GM23338 (cell line): ENCODE results near the gene TRIM25.

Source experiments
- CREB1 ChIP-seq: fragments of 250-450 bp; sonication (Bioruptor Pico); IDR thresholded peaks from 2 replicates; pipeline ENCODE4 v1.5.0; 2020; ENCODE audit warnings: low read depth, mild to moderate bottlenecking, moderate library complexity
- EZH2 ChIP-seq: fragments of 200-600 bp; sonication (generic); IDR thresholded peaks from one replicate; pipeline ENCODE4 v1.8.0; 2017; ENCODE audit warnings: antibody characterized with exemption, mild to moderate bottlenecking, low read depth; ENCODE audit not compliant: unreplicated experiment
- EZH2phosphoT487 ChIP-seq: fragments of 200-600 bp; sonication (generic); IDR thresholded peaks from one replicate; pipeline ENCODE4 v1.8.1; 2018; ENCODE audit warnings: antibody characterized with exemption; ENCODE audit not compliant: unreplicated experiment
- JUNB ChIP-seq: IDR thresholded peaks from one replicate; pipeline ENCODE4 v1.6.1; 2016; ENCODE audit warnings: antibody characterized with exemption; ENCODE audit not compliant: unreplicated experiment
- NANOG ChIP-seq: IDR thresholded peaks from 2 replicates; pipeline ENCODE4 v1.6.1; 2016; ENCODE audit warnings: antibody characterized with exemption, borderline replicate concordance
- POLR2AphosphoS5 ChIP-seq: IDR thresholded peaks from 2 replicates; pipeline ENCODE4 v1.6.1; 2016; ENCODE audit warnings: antibody characterized with exemption, low read depth
- ZNF114 ChIP-seq: fragments of 250-450 bp; sonication (Bioruptor Pico); IDR thresholded peaks from 2 replicates; pipeline ENCODE4 v1.5.0; 2020; ENCODE audit warnings: mild to moderate bottlenecking, moderate library complexity
- ZNF331 ChIP-seq: fragments of 250-450 bp; sonication (Bioruptor Pico); IDR thresholded peaks from 2 replicates; pipeline ENCODE4 v1.5.0; 2020; ENCODE audit warnings: low read depth, mild to moderate bottlenecking, moderate library complexity
- TF ChIP-seq, protein P1 (sequence below), 2 experiments: fragments of 200-600 bp in 1 of 2; sonication (generic) in 1 of 2; conservative IDR thresholded peaks; 2 replicates each; pipeline versions ENCODE4 v1.5.1 to v1.6.1; 2016 to 2017; ENCODE audit warnings: antibody characterized with exemption in 2 of 2, low read depth in 2 of 2, mild to moderate bottlenecking in 2 of 2, moderate library complexity in 1 of 2
- TF ChIP-seq, protein P2 (sequence below): IDR thresholded peaks from 2 replicates; pipeline ENCODE4 v1.6.1; 2016; ENCODE audit warnings: antibody characterized with exemption
- TF ChIP-seq, protein P3 (sequence below): IDR thresholded peaks from one replicate; pipeline ENCODE4 v1.6.1; 2018; ENCODE audit warnings: antibody characterized with exemption; ENCODE audit not compliant: unreplicated experiment

DNA sequence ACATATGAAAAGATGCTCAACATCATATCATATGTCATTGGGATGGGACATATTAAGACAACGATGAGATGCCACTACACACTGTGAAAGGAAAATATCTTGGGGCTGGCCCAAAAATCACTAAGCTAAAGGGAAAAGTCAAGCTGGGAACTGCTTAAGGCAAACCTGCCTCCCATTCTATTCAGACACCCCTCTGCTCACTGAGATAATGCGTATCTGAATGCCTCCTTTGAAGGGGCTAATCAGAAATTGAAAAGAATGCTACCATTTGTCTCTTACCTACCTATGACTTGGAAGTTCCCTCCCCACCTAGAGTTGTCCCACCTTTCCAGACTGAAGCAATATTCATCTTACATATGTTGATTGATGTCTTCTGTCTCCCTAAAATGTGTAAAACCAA is 11.2 kb upstream of the TRIM25 start:
- TF ChIP-seq EZH2, result no peak
- TF ChIP-seq EZH2phosphoT487, result no peak
- no peak for TF ChIP-seq POLR2AphosphoS5
- TF ChIP-seq, protein P1, sequence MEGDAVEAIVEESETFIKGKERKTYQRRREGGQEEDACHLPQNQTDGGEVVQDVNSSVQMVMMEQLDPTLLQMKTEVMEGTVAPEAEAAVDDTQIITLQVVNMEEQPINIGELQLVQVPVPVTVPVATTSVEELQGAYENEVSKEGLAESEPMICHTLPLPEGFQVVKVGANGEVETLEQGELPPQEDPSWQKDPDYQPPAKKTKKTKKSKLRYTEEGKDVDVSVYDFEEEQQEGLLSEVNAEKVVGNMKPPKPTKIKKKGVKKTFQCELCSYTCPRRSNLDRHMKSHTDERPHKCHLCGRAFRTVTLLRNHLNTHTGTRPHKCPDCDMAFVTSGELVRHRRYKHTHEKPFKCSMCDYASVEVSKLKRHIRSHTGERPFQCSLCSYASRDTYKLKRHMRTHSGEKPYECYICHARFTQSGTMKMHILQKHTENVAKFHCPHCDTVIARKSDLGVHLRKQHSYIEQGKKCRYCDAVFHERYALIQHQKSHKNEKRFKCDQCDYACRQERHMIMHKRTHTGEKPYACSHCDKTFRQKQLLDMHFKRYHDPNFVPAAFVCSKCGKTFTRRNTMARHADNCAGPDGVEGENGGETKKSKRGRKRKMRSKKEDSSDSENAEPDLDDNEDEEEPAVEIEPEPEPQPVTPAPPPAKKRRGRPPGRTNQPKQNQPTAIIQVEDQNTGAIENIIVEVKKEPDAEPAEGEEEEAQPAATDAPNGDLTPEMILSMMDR (conservative IDR thresholded peaks at IDR 0.05; ENCODE audit: low read depth in 2 of 2), result no peak
- TF ChIP-seq NANOG, result no peak
- TF ChIP-seq CREB1 (CRISPR knock-in tag), result no peak
- no peak for TF ChIP-seq JUNB
- TF ChIP-seq, protein P2, sequence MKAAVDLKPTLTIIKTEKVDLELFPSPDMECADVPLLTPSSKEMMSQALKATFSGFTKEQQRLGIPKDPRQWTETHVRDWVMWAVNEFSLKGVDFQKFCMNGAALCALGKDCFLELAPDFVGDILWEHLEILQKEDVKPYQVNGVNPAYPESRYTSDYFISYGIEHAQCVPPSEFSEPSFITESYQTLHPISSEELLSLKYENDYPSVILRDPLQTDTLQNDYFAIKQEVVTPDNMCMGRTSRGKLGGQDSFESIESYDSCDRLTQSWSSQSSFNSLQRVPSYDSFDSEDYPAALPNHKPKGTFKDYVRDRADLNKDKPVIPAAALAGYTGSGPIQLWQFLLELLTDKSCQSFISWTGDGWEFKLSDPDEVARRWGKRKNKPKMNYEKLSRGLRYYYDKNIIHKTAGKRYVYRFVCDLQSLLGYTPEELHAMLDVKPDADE, result no peak
- TF ChIP-seq, protein P3, sequence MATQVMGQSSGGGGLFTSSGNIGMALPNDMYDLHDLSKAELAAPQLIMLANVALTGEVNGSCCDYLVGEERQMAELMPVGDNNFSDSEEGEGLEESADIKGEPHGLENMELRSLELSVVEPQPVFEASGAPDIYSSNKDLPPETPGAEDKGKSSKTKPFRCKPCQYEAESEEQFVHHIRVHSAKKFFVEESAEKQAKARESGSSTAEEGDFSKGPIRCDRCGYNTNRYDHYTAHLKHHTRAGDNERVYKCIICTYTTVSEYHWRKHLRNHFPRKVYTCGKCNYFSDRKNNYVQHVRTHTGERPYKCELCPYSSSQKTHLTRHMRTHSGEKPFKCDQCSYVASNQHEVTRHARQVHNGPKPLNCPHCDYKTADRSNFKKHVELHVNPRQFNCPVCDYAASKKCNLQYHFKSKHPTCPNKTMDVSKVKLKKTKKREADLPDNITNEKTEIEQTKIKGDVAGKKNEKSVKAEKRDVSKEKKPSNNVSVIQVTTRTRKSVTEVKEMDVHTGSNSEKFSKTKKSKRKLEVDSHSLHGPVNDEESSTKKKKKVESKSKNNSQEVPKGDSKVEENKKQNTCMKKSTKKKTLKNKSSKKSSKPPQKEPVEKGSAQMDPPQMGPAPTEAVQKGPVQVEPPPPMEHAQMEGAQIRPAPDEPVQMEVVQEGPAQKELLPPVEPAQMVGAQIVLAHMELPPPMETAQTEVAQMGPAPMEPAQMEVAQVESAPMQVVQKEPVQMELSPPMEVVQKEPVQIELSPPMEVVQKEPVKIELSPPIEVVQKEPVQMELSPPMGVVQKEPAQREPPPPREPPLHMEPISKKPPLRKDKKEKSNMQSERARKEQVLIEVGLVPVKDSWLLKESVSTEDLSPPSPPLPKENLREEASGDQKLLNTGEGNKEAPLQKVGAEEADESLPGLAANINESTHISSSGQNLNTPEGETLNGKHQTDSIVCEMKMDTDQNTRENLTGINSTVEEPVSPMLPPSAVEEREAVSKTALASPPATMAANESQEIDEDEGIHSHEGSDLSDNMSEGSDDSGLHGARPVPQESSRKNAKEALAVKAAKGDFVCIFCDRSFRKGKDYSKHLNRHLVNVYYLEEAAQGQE, result no peak
- no peak for TF ChIP-seq ZNF331 (CRISPR knock-in tag)
- TF ChIP-seq ZNF114 (CRISPR knock-in tag), result no peak
